ENCODE measurements around the gene MMP20. TPM values are rescaled to one million over a fixed set of nuclear protein-coding genes. Genes with fewer than 3 reads are reported as not detected.

Gene MMP20
- total and polyA plus RNA-seq, 2 of the 13 experiments (the other 11 are each of a cell fraction or from before 2014, with no cell fraction given) = 0.05 TPM; not detected in 1

DNA sequence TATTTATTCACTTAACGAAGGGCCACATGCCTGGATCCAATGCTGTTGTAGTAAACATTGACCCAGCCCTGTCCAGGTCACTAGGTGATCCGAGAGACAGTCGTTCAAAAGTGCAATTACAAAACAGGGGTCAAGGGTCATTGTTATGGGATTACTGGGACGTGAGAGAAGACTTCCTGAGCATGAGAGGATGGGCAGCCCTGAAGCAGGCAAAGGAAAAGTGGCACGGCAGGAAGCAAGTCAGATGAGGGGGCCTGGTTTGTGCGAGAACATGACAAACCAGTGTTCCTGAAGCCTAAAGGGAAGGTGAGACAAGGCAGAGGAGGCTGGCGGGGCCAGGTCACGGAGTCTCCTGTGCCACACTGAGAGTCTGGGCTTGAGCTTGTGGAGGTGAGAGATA lies 15.8 kb upstream of the MMP20 start (continued):
- TF ChIP-seq KIAA2018 (CRISPR knock-in tag; IDR thresholded peaks at IDR 0.05; ENCODE audit: borderline replicate concordance) (no peak), RCOR2 (CRISPR knock-in tag; IDR thresholded peaks at IDR 0.05) (0 out of 2 replicates have a peak, but pooled peaks have one; percentile 25), SRY (CRISPR knock-in tag; IDR thresholded peaks at IDR 0.05) (no peak), ZNF136 (CRISPR knock-in tag; IDR thresholded peaks at IDR 0.05; ENCODE audit: low read depth) (no peak), ZNF746 (CRISPR knock-in tag; IDR thresholded peaks at IDR 0.05) (no peak), SIX1 (CRISPR knock-in tag; IDR thresholded peaks at IDR 0.05; ENCODE audit: borderline replicate concordance) (0 out of 2 replicates have a peak, but pooled peaks have one; percentile 43), GRHL1 (CRISPR knock-in tag; conservative IDR thresholded peaks at IDR 0.05) (no peak), BORCS8-MEF2B (CRISPR knock-in tag; IDR thresholded peaks at IDR 0.05) (no peak), RARG (CRISPR knock-in tag; IDR thresholded peaks at IDR 0.05; ENCODE audit: low read depth) (no peak), ETV5 (CRISPR knock-in tag; IDR thresholded peaks at IDR 0.05; ENCODE audit: borderline replicate concordance) (peak; percentile 84; the same call in 1 of the 2 replicates), TCF7 (IDR thresholded peaks at IDR 0.05; ENCODE audit: low read depth) (peak; percentile 36; the same call in 1 of the 2 replicates), PPARG (CRISPR knock-in tag; conservative IDR thresholded peaks at IDR 0.05) (peak; percentile 53; the same call in 1 of the 2 replicates), ZNF589 (CRISPR knock-in tag; conservative IDR thresholded peaks at IDR 0.05) (no peak)
- TF ChIP-seq, protein P1, sequence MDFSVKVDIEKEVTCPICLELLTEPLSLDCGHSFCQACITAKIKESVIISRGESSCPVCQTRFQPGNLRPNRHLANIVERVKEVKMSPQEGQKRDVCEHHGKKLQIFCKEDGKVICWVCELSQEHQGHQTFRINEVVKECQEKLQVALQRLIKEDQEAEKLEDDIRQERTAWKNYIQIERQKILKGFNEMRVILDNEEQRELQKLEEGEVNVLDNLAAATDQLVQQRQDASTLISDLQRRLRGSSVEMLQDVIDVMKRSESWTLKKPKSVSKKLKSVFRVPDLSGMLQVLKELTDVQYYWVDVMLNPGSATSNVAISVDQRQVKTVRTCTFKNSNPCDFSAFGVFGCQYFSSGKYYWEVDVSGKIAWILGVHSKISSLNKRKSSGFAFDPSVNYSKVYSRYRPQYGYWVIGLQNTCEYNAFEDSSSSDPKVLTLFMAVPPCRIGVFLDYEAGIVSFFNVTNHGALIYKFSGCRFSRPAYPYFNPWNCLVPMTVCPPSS (IDR thresholded peaks at IDR 0.05) = no peak
- TF ChIP-seq, protein P2, sequence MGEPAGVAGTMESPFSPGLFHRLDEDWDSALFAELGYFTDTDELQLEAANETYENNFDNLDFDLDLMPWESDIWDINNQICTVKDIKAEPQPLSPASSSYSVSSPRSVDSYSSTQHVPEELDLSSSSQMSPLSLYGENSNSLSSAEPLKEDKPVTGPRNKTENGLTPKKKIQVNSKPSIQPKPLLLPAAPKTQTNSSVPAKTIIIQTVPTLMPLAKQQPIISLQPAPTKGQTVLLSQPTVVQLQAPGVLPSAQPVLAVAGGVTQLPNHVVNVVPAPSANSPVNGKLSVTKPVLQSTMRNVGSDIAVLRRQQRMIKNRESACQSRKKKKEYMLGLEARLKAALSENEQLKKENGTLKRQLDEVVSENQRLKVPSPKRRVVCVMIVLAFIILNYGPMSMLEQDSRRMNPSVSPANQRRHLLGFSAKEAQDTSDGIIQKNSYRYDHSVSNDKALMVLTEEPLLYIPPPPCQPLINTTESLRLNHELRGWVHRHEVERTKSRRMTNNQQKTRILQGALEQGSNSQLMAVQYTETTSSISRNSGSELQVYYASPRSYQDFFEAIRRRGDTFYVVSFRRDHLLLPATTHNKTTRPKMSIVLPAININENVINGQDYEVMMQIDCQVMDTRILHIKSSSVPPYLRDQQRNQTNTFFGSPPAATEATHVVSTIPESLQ (CRISPR knock-in tag; conservative IDR thresholded peaks at IDR 0.05) = no peak
- TF ChIP-seq, protein P3, sequence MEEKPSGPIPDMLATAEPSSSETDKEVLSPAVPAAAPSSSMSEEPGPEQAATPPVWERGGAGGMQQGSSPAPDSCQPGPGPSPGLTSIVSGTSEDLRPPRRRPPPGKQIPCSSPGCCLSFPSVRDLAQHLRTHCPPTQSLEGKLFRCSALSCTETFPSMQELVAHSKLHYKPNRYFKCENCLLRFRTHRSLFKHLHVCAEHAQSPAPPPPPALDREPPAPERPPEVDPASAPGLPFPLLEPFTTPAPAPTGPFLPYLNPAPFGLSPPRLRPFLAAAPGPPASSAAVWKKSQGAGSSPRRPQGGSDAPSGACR (CRISPR knock-in tag; IDR thresholded peaks at IDR 0.05) = 0 out of 2 replicates have a peak, but pooled peaks have one; percentile 28

Data from HepG2 (cell line).